Endothelial cell of umbilical vein (primary cell): ENCODE results near the gene INTS12.

Experiments
- CTCF ChIP-seq, 2 donors: IDR thresholded peaks; 1 replicate in 1 of 2; 2 replicates in 1 of 2; pipeline ENCODE4 v1.5.1; 2011; ENCODE audit warnings: low read length in 2 of 2, mild to moderate bottlenecking in 2 of 2, moderate library complexity in 2 of 2, control low read depth in 1 of 2, inconsistent platforms in 1 of 2, low read depth in 1 of 2; ENCODE audit not compliant: insufficient read depth in 1 of 2; ENCODE audit errors: extremely low read depth in 1 of 2
- EZH2 ChIP-seq: IDR thresholded peaks from 2 replicates; pipeline ENCODE4 v1.6.1; 2012; ENCODE audit warnings: borderline replicate concordance, low read depth, mild to moderate bottlenecking, moderate library complexity, low read length, inconsistent platforms; ENCODE audit not compliant: severe bottlenecking

GRCh38 chr4:105686571-105686970, 21.9 kb downstream of the INTS12 start:
- no peak for TF ChIP-seq CTCF (IDR thresholded peaks at IDR 0.05; ENCODE audit: extremely low read depth in 1 of 2, insufficient read depth in 1 of 2, low read depth in 1 of 2, low read length in 2 of 2)
- TF ChIP-seq EZH2, result no peak
